ENCODE data around the gene TXK. TPM values are rescaled to one million over a fixed set of nuclear protein-coding genes. Genes with fewer than 3 reads are reported as not detected.

The TXK gene
- total RNA-seq, 1 experiment from 2014 or later, result 1.7 TPM

GRCh38 chr4:48156423-48156822 lies 22.4 kb upstream of the TXK start:
- TF ChIP-seq, protein P1, sequence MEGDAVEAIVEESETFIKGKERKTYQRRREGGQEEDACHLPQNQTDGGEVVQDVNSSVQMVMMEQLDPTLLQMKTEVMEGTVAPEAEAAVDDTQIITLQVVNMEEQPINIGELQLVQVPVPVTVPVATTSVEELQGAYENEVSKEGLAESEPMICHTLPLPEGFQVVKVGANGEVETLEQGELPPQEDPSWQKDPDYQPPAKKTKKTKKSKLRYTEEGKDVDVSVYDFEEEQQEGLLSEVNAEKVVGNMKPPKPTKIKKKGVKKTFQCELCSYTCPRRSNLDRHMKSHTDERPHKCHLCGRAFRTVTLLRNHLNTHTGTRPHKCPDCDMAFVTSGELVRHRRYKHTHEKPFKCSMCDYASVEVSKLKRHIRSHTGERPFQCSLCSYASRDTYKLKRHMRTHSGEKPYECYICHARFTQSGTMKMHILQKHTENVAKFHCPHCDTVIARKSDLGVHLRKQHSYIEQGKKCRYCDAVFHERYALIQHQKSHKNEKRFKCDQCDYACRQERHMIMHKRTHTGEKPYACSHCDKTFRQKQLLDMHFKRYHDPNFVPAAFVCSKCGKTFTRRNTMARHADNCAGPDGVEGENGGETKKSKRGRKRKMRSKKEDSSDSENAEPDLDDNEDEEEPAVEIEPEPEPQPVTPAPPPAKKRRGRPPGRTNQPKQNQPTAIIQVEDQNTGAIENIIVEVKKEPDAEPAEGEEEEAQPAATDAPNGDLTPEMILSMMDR (IDR thresholded peaks at IDR 0.05; ENCODE audit: insufficient read depth in 1 of 2, low read depth in 1 of 2, low read length in 1 of 2, severe bottlenecking in 1 of 2, unreplicated experiment in 1 of 2), result no peak
- H3K27me3 Mint-ChIP-seq (ENCODE audit: insufficient read depth, unreplicated experiment), result no peaks in the 10 kb centered on the region
- no peaks in the 10 kb centered on the region for H3K36me3 ChIP-seq (ENCODE audit: control insufficient read depth, insufficient read depth, low read length)
- BruUV-seq (replicated peaks), result no TSS peak
- H3K27ac Mint-ChIP-seq (ENCODE audit: unreplicated experiment), result no peak overlapping the region
- POLR2A ChIA-PET, result no interaction called here
- intact Hi-C loops (cut with micrococcal nuclease; ENCODE audit: unreplicated experiment), result no loop called here
- no peaks in the 10 kb centered on the region for H3K4me1 ChIP-seq
- no peak for DNase-seq
- H3K9me3 ChIP-seq, result peaks cover 13% of the 10 kb centered on the region
- no peaks in the 10 kb centered on the region for H3K4me1 Mint-ChIP-seq (ENCODE audit: low read depth, unreplicated experiment)
- no peak overlapping the region for H3K4me3 ChIP-seq (ENCODE audit: low read depth, low read length)
- CTCF ChIA-PET, result interaction anchor here (0.5 kb wide), 1 partner anchor 25 kb away, joined by 4 read pairs; no protein-coding TSS in a partner anchor
- H3K4me3 Mint-ChIP-seq (ENCODE audit: unreplicated experiment), result no peak overlapping the region
- H3K36me3 Mint-ChIP-seq (ENCODE audit: insufficient read depth, unreplicated experiment), result peaks cover 5% of the 10 kb centered on the region
- peaks cover 9% of the 10 kb centered on the region for H3K9me3 Mint-ChIP-seq (ENCODE audit: unreplicated experiment)
- no peaks in the 10 kb centered on the region for H3K27me3 ChIP-seq (replicated peaks; ENCODE audit: control insufficient read depth, insufficient read depth, low read length)

DNA sequence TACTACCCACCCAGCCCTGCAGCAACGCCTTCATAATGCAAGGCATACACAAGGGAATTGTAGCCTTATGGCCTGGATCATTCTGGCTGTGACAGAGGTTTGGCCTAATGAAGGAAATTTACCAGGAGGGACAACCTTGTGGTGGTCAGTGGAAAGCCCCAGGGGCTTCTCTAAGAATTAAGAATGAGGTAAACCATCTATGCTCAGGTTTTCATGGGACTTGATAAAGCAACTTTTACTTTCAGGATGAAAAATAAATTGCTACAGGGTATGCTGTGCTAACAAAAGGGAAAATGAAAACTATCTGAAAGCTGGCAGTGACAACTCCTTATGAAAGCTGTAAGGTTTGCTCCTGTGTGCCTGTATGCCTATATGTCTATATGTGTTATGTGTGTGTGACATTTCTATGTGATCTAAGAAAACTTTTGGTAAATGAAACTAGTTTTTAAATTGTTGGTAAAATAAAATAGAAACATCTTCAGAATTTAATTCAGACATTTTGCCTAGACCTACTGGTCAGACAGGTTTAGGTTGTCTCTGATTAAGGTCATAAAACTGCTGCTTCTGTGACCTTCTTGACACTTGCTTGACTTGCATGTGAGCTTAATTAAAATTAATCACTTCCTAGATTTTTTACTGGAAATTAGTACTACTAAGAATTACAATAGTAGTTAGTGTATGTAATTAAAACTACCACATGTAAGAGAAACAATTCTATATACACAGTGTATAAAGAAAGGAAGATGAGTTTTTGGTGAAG lies 19.9 kb upstream of the TXK start:
- CTCF ChIA-PET, result no interaction called here
- intact Hi-C loops (cut with micrococcal nuclease; ENCODE audit: unreplicated experiment), result no loop called here

DNA sequence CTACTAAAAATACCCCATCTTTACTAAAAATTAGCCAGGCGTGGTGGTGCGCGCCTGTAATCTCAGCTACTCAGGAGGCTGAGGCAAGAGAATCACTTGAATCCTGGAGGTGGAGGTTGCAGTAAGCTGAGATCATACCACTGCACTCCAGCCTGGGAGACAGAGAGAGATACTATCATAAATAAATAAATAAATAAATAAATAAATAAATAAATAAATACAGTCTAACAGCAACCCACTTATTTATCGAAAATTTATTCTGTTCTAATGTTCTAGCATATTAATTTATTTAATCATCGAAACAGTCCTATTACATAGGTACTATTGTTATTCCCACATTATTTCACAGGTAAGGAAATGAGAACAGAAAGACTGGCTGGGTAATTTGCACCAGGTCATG lies 18.2 kb upstream of the TXK start:
- Mint-ChIP-seq H3K27ac (ENCODE audit: unreplicated experiment) (no peak overlapping the region), H3K4me1 (ENCODE audit: low read depth, unreplicated experiment) (no peaks in the 10 kb centered on the region), H3K27me3 (ENCODE audit: insufficient read depth, unreplicated experiment) (no peaks in the 10 kb centered on the region), H3K4me3 (ENCODE audit: unreplicated experiment) (no peak overlapping the region), H3K36me3 (ENCODE audit: insufficient read depth, unreplicated experiment) (no peaks in the 10 kb centered on the region), H3K9me3 (ENCODE audit: unreplicated experiment) (peaks cover 9% of the 10 kb centered on the region)
- H3K4me3 ChIP-seq (ENCODE audit: low read depth, low read length), result no peak overlapping the region
- CTCF ChIA-PET, result no interaction called here
- H3K27me3 ChIP-seq (replicated peaks; ENCODE audit: control insufficient read depth, insufficient read depth, low read length), result no peaks in the 10 kb centered on the region
- no peak for DNase-seq
- H3K9me3 ChIP-seq, result peaks cover 13% of the 10 kb centered on the region
- intact Hi-C loops (cut with micrococcal nuclease; ENCODE audit: unreplicated experiment), result no loop called here
- H3K4me1 ChIP-seq, result no peaks in the 10 kb centered on the region
- BruUV-seq (replicated peaks), result no TSS peak
- POLR2A ChIA-PET, result no interaction called here
- H3K36me3 ChIP-seq (ENCODE audit: control insufficient read depth, insufficient read depth, low read length), result no peaks in the 10 kb centered on the region
- TF ChIP-seq, protein P1 (IDR thresholded peaks at IDR 0.05; ENCODE audit: insufficient read depth in 1 of 2, low read depth in 1 of 2, low read length in 1 of 2, severe bottlenecking in 1 of 2, unreplicated experiment in 1 of 2), result no peak

More for the DNA sequence above, 19.9 kb upstream of the TXK start:
- Histone ChIP-seq H3K4me1 (no peaks in the 10 kb centered on the region), H3K36me3 (ENCODE audit: control insufficient read depth, insufficient read depth, low read length) (no peaks in the 10 kb centered on the region), H3K9me3 (peaks cover 13% of the 10 kb centered on the region), H3K4me3 (ENCODE audit: low read depth, low read length) (no peak overlapping the region), H3K27me3 (replicated peaks; ENCODE audit: control insufficient read depth, insufficient read depth, low read length) (no peaks in the 10 kb centered on the region)
- Mint-ChIP-seq H3K27ac (ENCODE audit: unreplicated experiment) (no peak overlapping the region), H3K4me1 (ENCODE audit: low read depth, unreplicated experiment) (no peaks in the 10 kb centered on the region), H3K36me3 (ENCODE audit: insufficient read depth, unreplicated experiment) (peaks cover 2% of the 10 kb centered on the region), H3K9me3 (ENCODE audit: unreplicated experiment) (peaks cover 9% of the 10 kb centered on the region), H3K27me3 (ENCODE audit: insufficient read depth, unreplicated experiment) (no peaks in the 10 kb centered on the region), H3K4me3 (ENCODE audit: unreplicated experiment) (no peak overlapping the region)
- TF ChIP-seq, protein P1 (IDR thresholded peaks at IDR 0.05; ENCODE audit: insufficient read depth in 1 of 2, low read depth in 1 of 2, low read length in 1 of 2, severe bottlenecking in 1 of 2, unreplicated experiment in 1 of 2), result no peak
- no peak for DNase-seq
- no TSS peak for BruUV-seq (replicated peaks)
- POLR2A ChIA-PET, result no interaction called here
